HS-27A (cell line): ENCODE results near the gene MVB12A.

ENCODE experiments used
- DNase-seq: peaks from one replicate; pipeline ENCODE4 v3.0.0-alpha.2; 2012; ENCODE audit warnings: low read depth, missing footprints

Gene MVB12A

GRCh38 chr19:17473041-17473440 is 53.2 kb downstream of the MVB12A start:
- DNase-seq, result no peak
